Hematopoietic multipotent progenitor cell treated with erythropoietin and hydrocortisone succinate and interleukin-3 and kit ligand, for 4 days (in vitro differentiated cells): Measurements from ENCODE around the gene ABHD2.

Source experiments
- DNase-seq: peaks from one replicate; pipeline ENCODE4 v3.0.0-alpha.2; 2015

Gene ABHD2

DNA sequence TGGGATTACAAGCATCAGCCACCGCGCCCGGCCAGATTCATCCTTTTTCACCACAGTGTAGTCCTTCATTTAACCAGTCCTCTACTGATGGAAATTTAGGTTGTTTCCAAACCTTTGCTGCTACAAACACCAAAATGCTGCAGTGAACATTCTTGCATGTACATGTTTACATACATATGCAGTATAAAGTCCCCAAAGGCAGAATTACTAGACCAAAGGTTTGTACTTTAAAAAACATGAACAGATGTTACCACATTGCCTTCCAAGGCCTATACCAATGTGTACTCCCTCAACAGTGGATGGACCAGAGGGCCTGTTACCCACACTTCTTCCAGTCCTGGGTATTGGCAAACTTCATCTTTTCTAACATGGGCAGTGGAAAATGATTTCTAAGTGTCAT is 82.1 kb downstream of the ABHD2 start:
- no peak for DNase-seq

DNA sequence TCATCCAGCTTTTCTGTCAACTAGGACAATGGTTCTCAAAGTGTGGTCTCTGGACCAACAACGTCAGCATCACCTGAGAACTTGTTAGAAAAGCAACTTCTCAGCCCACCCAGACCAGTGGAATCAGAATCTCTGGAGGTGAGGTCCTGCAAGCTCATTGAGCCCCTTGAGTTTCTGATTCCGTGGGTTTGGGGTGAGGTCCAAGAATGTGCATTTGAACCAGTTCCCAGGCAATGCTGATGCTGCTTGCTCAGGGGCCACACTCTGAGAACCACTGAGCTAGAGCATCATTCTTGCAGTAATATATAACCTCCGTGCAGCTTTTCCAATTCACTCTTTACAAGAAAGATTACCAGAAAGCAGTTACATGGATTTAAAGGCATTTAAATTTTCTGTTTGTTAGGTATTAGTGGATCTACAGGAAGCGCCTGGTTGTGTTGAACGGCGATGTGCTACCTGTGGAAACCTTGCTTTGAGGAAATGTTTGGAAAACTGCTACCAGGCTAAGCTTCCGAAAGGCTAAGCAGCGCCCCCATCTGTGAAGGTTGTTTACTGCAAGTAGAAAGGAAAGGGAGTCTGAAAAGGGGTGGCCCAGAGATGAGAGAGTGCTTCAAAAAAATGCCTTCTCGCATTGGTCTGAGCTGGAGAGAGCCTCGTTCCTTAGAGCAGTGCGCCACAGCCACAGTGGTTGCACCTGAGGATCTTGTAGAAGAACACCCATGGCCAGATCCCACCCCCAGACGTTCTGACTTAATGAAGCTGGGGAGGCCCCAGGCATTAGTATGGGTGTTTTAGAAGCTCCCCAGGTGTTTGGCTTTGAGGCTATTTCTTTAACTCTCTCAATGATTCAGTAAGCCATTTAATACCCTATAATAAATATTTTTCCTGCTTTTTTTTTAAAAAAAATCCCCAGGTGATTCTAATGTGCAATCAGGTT is 83.1 kb downstream of the ABHD2 start:
- DNase-seq = peak; percentile 68

DNA sequence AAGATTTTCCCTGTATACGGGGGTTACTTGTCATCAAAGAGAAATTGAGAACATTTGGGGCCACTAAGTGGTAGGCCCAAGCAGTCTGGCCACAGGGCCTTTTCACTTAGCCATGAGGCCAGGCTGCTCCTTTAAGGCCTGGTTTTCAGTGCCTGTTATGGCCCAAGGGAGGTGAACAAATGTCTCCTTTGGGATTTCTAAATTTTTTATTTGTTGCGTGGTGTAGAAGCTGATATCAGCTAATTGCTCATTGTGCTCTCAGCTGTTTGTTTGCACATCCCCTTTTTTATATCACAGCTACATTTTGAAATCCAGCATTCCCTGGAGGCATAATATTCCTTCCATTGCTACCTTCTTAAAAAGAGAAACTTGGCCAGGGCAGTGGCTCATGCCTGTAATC is 84.7 kb downstream of the ABHD2 start:
- DNase-seq = no peak

GRCh38 chr15:89174476-89174875 is 86.2 kb downstream of the ABHD2 start:
- DNase-seq = no peak

DNA sequence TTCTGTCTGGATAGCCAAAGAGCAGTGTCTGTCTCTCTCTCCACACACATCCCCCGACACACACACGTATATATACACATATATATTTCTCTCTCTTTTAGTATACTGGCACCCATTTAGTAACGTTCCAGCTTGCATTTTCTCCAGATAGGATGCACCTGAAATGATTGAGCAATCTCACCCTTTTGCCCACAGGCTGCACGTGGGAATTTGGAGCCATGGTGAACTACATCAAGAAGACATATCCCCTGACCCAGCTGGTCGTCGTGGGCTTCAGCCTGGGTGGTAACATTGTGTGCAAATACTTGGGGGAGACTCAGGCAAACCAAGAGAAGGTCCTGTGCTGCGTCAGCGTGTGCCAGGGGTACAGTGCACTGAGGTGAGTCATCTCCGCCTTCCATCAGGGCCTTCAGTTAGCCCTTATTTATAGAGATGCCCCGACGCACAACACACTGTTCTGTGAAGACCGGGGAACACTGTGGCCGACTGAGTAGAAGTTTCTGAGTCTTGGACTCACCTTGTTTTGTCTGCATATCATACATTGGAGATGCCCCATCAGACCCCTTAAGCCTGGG is 87.4 kb downstream of the ABHD2 start:
- no peak for DNase-seq

GRCh38 chr15:89177116-89177515 is 88.9 kb downstream of the ABHD2 start:
- DNase-seq = no peak

GRCh38 chr15:89177633-89178306 is 89.5 kb downstream of the ABHD2 start:
- DNase-seq = peak; percentile 87

GRCh38 chr15:89178307-89178977 is 90.2 kb downstream of the ABHD2 start:
- DNase-seq = no peak

GRCh38 chr15:89179966-89180875 is 92.0 kb downstream of the ABHD2 start:
- DNase-seq = no peak

DNA sequence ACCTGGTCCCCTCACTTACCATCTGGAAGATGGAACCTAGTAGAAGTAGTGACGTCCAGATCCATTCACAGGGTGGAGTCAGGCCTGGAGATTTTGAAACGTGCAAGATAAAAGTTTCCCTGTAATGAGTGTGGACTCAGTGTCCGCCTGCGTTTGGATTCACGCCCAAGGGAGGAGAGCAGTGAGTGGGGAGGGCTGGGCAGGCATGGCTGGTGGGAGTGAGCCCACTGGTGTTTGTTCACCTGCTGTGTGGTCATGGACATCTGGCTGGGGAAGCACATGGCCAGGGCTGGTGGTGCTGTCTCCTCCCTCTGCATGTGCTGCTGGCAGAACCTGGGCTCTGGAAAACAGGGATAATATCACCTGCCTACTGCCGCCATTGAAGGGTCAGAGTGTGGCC is 96.1 kb downstream of the ABHD2 start:
- DNase-seq = no peak

- no peak for DNase-seq
Measured at GRCh38 chr15:89184886-89185526, 96.8 kb downstream of the ABHD2 start.

GRCh38 chr15:89186803-89187202 is 98.5 kb downstream of the ABHD2 start:
- no peak for DNase-seq

DNA sequence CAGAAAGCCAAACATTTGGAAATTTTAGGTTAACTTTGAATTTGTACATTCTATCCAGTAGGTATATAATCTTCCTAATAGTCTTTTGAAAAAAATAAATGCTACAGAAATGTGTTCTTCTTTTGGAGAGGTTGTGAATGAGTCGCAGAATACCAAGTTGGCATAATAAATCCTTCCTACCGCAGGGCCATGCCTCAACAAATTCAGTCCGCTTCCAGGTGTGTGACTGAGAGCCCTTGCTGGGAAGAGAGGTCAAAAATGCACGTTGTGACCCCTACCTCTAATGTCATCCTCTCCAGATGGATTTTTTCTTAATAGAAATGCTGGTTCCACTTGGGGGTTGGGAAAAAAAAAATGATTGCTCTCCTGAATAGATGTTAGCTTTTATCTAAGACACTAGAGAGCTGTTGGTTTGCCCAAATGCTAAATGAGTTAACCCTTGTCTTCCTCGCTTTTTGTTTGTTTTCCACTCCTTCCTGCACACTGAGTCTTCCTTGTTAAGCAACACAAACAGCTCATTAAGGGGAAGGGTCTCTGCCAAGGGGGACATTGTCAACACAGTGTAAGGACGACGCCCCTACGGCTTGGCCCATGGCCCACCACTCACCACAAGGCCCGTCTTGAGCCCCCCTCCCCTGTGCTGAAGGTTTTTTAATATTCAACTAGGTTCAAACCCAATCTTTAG is 99.2 kb downstream of the ABHD2 start:
- DNase-seq = no peak

- no peak for DNase-seq
Measured at GRCh38 chr15:89187986-89188514, 99.8 kb downstream of the ABHD2 start.

DNA sequence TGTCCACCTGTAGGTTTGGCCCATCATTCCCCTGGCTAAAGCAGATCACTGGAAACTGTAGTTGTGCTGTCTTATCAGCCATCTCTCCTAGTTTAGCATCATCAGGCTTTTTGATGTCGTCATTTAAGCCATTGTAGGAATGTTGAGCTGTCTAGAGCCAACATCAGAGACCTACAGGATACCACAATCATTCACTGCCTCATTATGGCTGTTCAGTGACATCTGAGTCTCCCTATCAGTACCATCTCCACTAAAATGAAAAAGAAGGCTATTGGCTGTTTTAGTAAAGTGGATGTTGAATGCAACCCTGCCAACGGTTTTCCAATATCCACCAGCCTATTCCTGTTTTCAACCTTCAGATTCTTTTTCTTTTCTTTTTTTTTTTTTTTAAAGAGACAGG is 103.9 kb downstream of the ABHD2 start:
- no peak for DNase-seq

DNA sequence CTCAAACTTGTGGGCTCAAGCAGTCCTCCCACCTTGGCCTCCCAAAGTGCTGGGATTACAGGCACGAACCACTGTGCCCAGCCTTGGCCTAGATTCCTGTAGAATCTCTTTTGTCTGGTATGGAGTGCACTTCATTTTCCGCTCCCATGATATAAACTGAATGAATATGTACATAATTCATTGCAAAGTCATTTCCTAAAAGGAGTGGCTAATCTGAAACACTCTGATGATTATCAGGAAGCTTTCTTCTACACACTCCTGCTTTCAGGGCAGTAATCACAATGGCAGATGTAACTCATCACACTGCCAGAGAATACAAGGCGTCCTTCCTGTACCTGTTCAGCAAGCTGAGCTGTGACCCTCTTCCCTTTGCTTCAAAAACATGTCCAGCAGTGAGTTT is 104.5 kb downstream of the ABHD2 start:
- DNase-seq = peak; percentile 22

- no peak for DNase-seq
Measured at GRCh38 chr15:89194608-89195007, 106.4 kb downstream of the ABHD2 start.

DNA sequence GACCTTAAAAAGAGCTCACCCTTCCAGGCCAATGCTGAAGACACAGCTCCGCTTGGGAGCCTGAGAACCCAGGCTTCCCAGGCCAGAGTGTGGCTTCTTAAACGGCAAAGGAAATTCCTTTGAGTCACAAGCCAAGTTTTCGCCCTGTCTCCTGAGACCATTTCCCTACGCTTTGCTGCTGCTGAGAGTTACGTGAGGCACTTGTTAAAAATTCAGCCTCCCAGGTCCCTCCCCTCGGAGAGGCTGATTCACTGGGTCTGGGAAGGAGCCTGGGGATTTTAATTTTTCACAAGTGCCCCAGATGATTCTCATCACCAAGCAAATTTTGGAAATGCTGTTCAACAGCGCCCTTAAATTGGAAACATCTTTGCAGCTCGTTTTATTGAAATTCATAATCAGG is 107.6 kb downstream of the ABHD2 start:
- no peak for DNase-seq

- no peak for DNase-seq
Measured at GRCh38 chr15:89196241-89196640, 108.0 kb downstream of the ABHD2 start.

DNA sequence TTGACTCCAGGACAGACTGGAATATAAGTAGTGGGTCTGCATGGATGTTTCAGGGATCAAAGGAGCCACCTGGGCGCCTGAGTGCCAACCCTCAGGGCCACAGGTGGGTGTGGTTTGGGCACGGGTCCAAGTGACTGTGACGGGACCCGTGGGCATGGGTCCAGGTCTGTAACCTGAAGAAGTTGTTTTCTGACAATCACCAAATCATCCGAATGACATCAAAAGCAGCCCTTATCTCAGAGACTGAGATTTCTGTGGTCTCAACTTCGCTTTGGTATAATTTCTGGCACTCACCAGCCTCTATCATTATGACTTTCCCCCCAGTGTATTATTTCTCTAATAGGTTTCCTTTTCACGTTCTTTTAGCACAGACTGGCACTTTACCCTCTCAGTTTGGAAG is 108.7 kb downstream of the ABHD2 start:
- no peak for DNase-seq

- DNase-seq = no peak
Measured at GRCh38 chr15:89197503-89197971, 109.3 kb downstream of the ABHD2 start.
